ENCODE measurements around the gene THBD. TPM values are rescaled to one million over a fixed set of nuclear protein-coding genes. Genes with fewer than 3 reads are reported as not detected.

THBD gene
- total and polyA plus RNA-seq, 2 experiments from 2014 or later = 0.10 to 0.97 TPM

DNA sequence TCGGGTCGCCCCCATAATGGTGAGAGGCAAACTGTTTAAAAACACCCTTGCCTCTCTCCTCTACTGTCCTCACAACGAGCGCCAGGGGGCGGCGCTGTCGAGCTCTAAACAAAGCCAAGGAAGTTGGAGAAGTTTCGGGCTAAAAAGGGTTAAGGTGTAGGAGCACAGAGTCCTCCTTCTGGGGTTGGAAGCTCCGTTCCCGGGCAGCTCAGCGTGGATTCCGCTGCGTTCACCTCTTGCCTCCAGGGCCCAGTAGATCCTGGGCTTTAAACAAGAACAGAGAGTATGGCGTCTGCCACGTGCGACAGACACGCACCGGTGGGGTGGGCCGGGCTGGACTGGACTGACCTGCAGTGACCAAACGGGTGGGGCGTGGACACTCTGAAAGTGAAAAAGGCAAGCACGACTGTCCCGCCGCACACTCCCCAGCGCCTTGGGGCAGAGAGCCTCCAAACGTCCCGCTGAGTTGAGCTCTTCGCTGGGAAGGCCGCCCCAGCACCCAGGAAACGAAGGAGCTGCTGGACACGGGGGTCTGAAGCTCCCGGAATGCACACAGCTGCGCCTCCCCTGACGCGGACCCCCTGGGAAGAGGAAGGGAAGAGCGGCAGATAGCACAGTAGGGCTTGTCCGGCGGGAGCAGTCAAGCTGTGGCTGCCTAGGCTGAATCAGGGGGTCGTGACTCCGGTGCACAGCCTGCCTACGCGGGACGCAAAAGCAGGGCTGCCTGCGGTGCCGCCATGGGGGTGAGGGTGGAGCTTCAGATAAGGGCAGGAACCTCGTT is 1.6 kb upstream of the THBD start (continued):
- TF ChIP-seq, protein P1, sequence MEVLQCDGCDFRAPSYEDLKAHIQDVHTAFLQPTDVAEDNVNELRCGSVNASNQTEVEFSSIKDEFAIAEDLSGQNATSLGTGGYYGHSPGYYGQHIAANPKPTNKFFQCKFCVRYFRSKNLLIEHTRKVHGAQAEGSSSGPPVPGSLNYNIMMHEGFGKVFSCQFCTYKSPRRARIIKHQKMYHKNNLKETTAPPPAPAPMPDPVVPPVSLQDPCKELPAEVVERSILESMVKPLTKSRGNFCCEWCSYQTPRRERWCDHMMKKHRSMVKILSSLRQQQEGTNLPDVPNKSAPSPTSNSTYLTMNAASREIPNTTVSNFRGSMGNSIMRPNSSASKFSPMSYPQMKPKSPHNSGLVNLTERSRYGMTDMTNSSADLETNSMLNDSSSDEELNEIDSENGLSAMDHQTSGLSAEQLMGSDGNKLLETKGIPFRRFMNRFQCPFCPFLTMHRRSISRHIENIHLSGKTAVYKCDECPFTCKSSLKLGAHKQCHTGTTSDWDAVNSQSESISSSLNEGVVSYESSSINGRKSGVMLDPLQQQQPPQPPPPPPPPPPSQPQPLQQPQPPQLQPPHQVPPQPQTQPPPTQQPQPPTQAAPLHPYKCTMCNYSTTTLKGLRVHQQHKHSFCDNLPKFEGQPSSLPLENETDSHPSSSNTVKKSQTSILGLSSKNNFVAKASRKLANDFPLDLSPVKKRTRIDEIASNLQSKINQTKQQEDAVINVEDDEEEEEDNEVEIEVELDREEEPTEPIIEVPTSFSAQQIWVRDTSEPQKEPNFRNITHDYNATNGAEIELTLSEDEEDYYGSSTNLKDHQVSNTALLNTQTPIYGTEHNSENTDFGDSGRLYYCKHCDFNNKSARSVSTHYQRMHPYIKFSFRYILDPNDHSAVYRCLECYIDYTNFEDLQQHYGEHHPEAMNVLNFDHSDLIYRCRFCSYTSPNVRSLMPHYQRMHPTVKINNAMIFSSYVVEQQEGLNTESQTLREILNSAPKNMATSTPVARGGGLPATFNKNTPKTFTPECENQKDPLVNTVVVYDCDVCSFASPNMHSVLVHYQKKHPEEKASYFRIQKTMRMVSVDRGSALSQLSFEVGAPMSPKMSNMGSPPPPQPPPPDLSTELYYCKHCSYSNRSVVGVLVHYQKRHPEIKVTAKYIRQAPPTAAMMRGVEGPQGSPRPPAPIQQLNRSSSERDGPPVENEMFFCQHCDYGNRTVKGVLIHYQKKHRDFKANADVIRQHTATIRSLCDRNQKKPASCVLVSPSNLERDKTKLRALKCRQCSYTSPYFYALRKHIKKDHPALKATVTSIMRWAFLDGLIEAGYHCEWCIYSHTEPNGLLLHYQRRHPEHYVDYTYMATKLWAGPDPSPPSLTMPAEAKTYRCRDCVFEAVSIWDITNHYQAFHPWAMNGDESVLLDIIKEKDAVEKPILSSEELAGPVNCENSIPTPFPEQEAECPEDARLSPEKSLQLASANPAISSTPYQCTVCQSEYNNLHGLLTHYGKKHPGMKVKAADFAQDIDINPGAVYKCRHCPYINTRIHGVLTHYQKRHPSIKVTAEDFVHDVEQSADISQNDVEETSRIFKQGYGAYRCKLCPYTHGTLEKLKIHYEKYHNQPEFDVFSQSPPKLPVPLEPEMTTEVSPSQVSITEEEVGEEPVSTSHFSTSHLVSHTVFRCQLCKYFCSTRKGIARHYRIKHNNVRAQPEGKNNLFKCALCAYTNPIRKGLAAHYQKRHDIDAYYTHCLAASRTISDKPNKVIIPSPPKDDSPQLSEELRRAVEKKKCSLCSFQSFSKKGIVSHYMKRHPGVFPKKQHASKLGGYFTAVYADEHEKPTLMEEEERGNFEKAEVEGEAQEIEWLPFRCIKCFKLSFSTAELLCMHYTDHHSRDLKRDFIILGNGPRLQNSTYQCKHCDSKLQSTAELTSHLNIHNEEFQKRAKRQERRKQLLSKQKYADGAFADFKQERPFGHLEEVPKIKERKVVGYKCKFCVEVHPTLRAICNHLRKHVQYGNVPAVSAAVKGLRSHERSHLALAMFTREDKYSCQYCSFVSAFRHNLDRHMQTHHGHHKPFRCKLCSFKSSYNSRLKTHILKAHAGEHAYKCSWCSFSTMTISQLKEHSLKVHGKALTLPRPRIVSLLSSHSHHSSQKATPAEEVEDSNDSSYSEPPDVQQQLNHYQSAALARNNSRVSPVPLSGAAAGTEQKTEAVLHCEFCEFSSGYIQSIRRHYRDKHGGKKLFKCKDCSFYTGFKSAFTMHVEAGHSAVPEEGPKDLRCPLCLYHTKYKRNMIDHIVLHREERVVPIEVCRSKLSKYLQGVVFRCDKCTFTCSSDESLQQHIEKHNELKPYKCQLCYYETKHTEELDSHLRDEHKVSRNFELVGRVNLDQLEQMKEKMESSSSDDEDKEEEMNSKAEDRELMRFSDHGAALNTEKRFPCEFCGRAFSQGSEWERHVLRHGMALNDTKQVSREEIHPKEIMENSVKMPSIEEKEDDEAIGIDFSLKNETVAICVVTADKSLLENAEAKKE (CRISPR knock-in tag; IDR thresholded peaks at IDR 0.05) = 0 out of 2 replicates have a peak, but pooled peaks have one; percentile 22

- Histone ChIP-seq H3K4me3 (peak overlapping the region; percentile 73), H3K27me3 (ENCODE audit: insufficient read depth) (peaks cover 80% of the 10 kb centered on the region)
- H3K27me3 Mint-ChIP-seq (ENCODE audit: insufficient read depth, low read depth, poor library complexity) = peaks cover 59% of the 10 kb centered on the region
These were observed 785 bp upstream of the THBD start for GRCh38 chr20:23050076-23050838.

More at GRCh38 chr20:23050076-23050838, 785 bp upstream of the THBD start:
- H3K79me2 ChIP-seq (replicated peaks; ENCODE audit: insufficient read depth) = no peaks in the 10 kb centered on the region
- peak; percentile 7 for ATAC-seq
- no peaks in the 10 kb centered on the region for H3K9me2 ChIP-seq (ENCODE audit: insufficient read depth)
- DNase-seq (ENCODE audit: low spot score) = peak; percentile 53
- TF ChIP-seq NANOG (IDR thresholded peaks at IDR 0.05; ENCODE audit: borderline replicate concordance) (no peak), ETS1 (IDR thresholded peaks at IDR 0.05) (no peak), ZNF114 (CRISPR knock-in tag; IDR thresholded peaks at IDR 0.05) (no peak), CREB1 (CRISPR knock-in tag; IDR thresholded peaks at IDR 0.05; ENCODE audit: low read depth) (no peak)
- TF ChIP-seq, protein P2, sequence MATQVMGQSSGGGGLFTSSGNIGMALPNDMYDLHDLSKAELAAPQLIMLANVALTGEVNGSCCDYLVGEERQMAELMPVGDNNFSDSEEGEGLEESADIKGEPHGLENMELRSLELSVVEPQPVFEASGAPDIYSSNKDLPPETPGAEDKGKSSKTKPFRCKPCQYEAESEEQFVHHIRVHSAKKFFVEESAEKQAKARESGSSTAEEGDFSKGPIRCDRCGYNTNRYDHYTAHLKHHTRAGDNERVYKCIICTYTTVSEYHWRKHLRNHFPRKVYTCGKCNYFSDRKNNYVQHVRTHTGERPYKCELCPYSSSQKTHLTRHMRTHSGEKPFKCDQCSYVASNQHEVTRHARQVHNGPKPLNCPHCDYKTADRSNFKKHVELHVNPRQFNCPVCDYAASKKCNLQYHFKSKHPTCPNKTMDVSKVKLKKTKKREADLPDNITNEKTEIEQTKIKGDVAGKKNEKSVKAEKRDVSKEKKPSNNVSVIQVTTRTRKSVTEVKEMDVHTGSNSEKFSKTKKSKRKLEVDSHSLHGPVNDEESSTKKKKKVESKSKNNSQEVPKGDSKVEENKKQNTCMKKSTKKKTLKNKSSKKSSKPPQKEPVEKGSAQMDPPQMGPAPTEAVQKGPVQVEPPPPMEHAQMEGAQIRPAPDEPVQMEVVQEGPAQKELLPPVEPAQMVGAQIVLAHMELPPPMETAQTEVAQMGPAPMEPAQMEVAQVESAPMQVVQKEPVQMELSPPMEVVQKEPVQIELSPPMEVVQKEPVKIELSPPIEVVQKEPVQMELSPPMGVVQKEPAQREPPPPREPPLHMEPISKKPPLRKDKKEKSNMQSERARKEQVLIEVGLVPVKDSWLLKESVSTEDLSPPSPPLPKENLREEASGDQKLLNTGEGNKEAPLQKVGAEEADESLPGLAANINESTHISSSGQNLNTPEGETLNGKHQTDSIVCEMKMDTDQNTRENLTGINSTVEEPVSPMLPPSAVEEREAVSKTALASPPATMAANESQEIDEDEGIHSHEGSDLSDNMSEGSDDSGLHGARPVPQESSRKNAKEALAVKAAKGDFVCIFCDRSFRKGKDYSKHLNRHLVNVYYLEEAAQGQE (IDR thresholded peaks at IDR 0.05; ENCODE audit: unreplicated experiment) = no peak
- TF ChIP-seq, protein P3, sequence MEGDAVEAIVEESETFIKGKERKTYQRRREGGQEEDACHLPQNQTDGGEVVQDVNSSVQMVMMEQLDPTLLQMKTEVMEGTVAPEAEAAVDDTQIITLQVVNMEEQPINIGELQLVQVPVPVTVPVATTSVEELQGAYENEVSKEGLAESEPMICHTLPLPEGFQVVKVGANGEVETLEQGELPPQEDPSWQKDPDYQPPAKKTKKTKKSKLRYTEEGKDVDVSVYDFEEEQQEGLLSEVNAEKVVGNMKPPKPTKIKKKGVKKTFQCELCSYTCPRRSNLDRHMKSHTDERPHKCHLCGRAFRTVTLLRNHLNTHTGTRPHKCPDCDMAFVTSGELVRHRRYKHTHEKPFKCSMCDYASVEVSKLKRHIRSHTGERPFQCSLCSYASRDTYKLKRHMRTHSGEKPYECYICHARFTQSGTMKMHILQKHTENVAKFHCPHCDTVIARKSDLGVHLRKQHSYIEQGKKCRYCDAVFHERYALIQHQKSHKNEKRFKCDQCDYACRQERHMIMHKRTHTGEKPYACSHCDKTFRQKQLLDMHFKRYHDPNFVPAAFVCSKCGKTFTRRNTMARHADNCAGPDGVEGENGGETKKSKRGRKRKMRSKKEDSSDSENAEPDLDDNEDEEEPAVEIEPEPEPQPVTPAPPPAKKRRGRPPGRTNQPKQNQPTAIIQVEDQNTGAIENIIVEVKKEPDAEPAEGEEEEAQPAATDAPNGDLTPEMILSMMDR (conservative IDR thresholded peaks at IDR 0.05; ENCODE audit: low read depth in 2 of 2) = no peak
- H3K4me2 ChIP-seq = peak overlapping the region; percentile 88
- peaks cover 4% of the 10 kb centered on the region; the same call in 2 of the 3 replicates for H3K9me3 Mint-ChIP-seq
- H3K4me3 Mint-ChIP-seq = peak overlapping the region; percentile 90
- no peaks in the 10 kb centered on the region; the same call in 1 of the 2 replicates for H3F3A ChIP-seq (replicated peaks; ENCODE audit: low read depth)
- no peak overlapping the region for H3K27ac ChIP-seq (ENCODE audit: low read depth)
- no peaks in the 10 kb centered on the region; the same call in 1 of the 2 replicates for H3K4me1 ChIP-seq (ENCODE audit: insufficient read depth)
- H2AFZ ChIP-seq = peak overlapping the region; percentile 95
- H3K36me3 Mint-ChIP-seq (ENCODE audit: low read depth) = peaks cover 4% of the 10 kb centered on the region; the same call in 1 of the 3 replicates
- H3K4me1 Mint-ChIP-seq = peaks cover 15% of the 10 kb centered on the region
- no peak overlapping the region for H3K27ac Mint-ChIP-seq
- H4K20me1 ChIP-seq (replicated peaks; ENCODE audit: insufficient read depth) = no peaks in the 10 kb centered on the region
- H3K36me3 ChIP-seq (ENCODE audit: insufficient read depth) = no peaks in the 10 kb centered on the region; the same call in 1 of the 2 replicates
